NCI-H2081 (cell line): Measurements from ENCODE around the gene LCE2A.

Experiments used
- DNase-seq, 2 experiments: peaks; one replicate each; lab custom pipeline; 2025; lab: John Stamatoyannopoulos, UW

LCE2A gene

GRCh38 chr1:152743371-152744145, 45.4 kb downstream of the LCE2A start:
- DNase-seq, result no peak

- no peak for DNase-seq
Measured at GRCh38 chr1:152745289-152745704, 47.2 kb downstream of the LCE2A start.

GRCh38 chr1:152745765-152746444, 47.8 kb downstream of the LCE2A start:
- no peak for DNase-seq

GRCh38 chr1:152747831-152748230, 49.7 kb downstream of the LCE2A start:
- DNase-seq, result no peak
